HG02763 (cell line): ENCODE results near the gene TFCP2L1.
"Not testable (repeated sequence)": the region's sequence is repeated elsewhere in the genome, so short reads cannot be mapped to it uniquely, and the experiment has no call there.

ENCODE experiments used
- ATAC-seq: cut with Tn5 transposase; IDR thresholded peaks from one replicate; pipeline ENCODE4 v1.9.1; 2021; ENCODE audit warnings: mild to moderate bottlenecking, moderate library complexity; ENCODE audit not compliant: unreplicated experiment

TFCP2L1 gene

GRCh38 chr2:121284463-121285449, at the start of gene TFCP2L1:
TSS of gene TFCP2L1 (minus strand) at chr2:121285202. CDS start at chr2:121285109, 93 bp downstream.
- no peak for ATAC-seq

- ATAC-seq, result peak; percentile 65
Observed at GRCh38 chr2:121333834-121334558, 49.0 kb upstream of the TFCP2L1 start.

GRCh38 chr2:121333231-121333630, 48.2 kb upstream of the TFCP2L1 start:
- no peak for ATAC-seq

GRCh38 chr2:121331324-121331723, 46.3 kb upstream of the TFCP2L1 start:
- not testable (repeated sequence) for ATAC-seq

GRCh38 chr2:121330921-121331320, 45.9 kb upstream of the TFCP2L1 start:
- no peak for ATAC-seq

- ATAC-seq, result no peak
Observed at GRCh38 chr2:121329786-121330185, 44.8 kb upstream of the TFCP2L1 start.

- no peak for ATAC-seq
Observed at GRCh38 chr2:121326628-121327027, 41.6 kb upstream of the TFCP2L1 start.

- no peak for ATAC-seq
Observed at GRCh38 chr2:121324601-121325000, 39.6 kb upstream of the TFCP2L1 start.

- ATAC-seq, result no peak
Observed at GRCh38 chr2:121321476-121321875, 36.5 kb upstream of the TFCP2L1 start.

- ATAC-seq, result no peak
Observed at GRCh38 chr2:121319941-121320340, 34.9 kb upstream of the TFCP2L1 start.

- no peak for ATAC-seq
Observed at GRCh38 chr2:121316986-121317385, 32.0 kb upstream of the TFCP2L1 start.

- not testable (repeated sequence) for ATAC-seq
Observed at GRCh38 chr2:121313701-121314100, 28.7 kb upstream of the TFCP2L1 start.

- peak; percentile 67 for ATAC-seq
Observed at GRCh38 chr2:121309801-121310200, 24.8 kb upstream of the TFCP2L1 start.

- ATAC-seq, result no peak
Observed at GRCh38 chr2:121309323-121309722, 24.3 kb upstream of the TFCP2L1 start.

- no peak for ATAC-seq
Observed at GRCh38 chr2:121307048-121307447, 22.0 kb upstream of the TFCP2L1 start.

GRCh38 chr2:121304941-121305340, 19.9 kb upstream of the TFCP2L1 start:
- ATAC-seq, result no peak

- ATAC-seq, result no peak
Observed at GRCh38 chr2:121303531-121304263, 18.7 kb upstream of the TFCP2L1 start.

- not testable (repeated sequence) for ATAC-seq
Observed at GRCh38 chr2:121301190-121301589, 16.2 kb upstream of the TFCP2L1 start.

GRCh38 chr2:121298476-121298875, 13.5 kb upstream of the TFCP2L1 start:
- ATAC-seq, result no peak

GRCh38 chr2:121297866-121298265, 12.9 kb upstream of the TFCP2L1 start:
- ATAC-seq, result not testable (repeated sequence)

- ATAC-seq, result no peak
Observed at GRCh38 chr2:121297217-121297830, 12.3 kb upstream of the TFCP2L1 start.
